HCT116 (cell line): ENCODE measurements around the gene DLX2. TPM values are rescaled to one million over a fixed set of nuclear protein-coding genes. Genes with fewer than 3 reads are reported as not detected.

ENCODE experiments used
- ATAC-seq: fragments of 200-7000 bp; cut with Tn5 transposase; 2 replicates; pipeline ENCODE4 v1.9.1; 2020; ENCODE audit warnings: mild to moderate bottlenecking, moderate library complexity
- BruUV-seq: library from RNA; stranded (reverse); fragments of 400-500 nt; replicated peaks from 2 replicates; lab custom pipeline; 2021; lab: Mats Ljungman, UMichigan
- CTCF ChIA-PET: fragments of 300-600 bp; sonication (Branson Sonifier 250); formaldehyde crosslinking; loops from one replicate; lab custom pipeline; 2021; ENCODE audit warnings: antibody characterized with exemption; lab: Charles Lee
- POLR2A ChIA-PET: fragments of 300-600, 350-600 bp; sonication (Branson Sonifier 250); formaldehyde crosslinking; loops from one replicate; lab custom pipeline; 2021; ENCODE audit warnings: antibody characterized with exemption; lab: Charles Lee
- RAD21 ChIA-PET, 2 experiments: fragments of 300-600 bp; sonication (Branson Sonifier 250); formaldehyde crosslinking; loops; one replicate each; lab custom pipeline; 2023; ENCODE audit warnings: low total read pairs in 2 of 2; ENCODE audit not compliant: uncharacterized antibody in 2 of 2, unreplicated experiment in 2 of 2, low non-redundant PET in 1 of 2; lab: Charles Lee
- DNase-seq: peaks from one replicate; pipeline ENCODE4 v3.0.0-alpha.2; 2010; ENCODE audit warnings: low read depth, low spot score
- H2AFZ ChIP-seq: fragments of 200-600 bp; shearing (Covaris generic), sonication (generic); 2 replicates; pipeline ENCODE4 v1.6.1; 2017; ENCODE audit warnings: low read depth, mixed run types, mixed read lengths, antibody characterized with exemption, low read length; ENCODE audit not compliant: poor library complexity, severe bottlenecking
- H3K27ac ChIP-seq: 2 replicates; pipeline ENCODE4 v1.5.1; 2012; ENCODE audit warnings: low read depth, low read length
- H3K27me3 ChIP-seq: fragments of 200-600 bp; sonication (generic); 2 replicates; pipeline ENCODE4 v1.6.1; 2016; ENCODE audit warnings: mixed run types, low read length, mixed read lengths; ENCODE audit not compliant: insufficient read depth
- H3K36me3 ChIP-seq, 2 experiments: fragments of 200-500 bp in 1 of 2; fragments of 200-600 bp in 1 of 2; sonication (Bioruptor generic) in 1 of 2; sonication (generic) in 1 of 2; 2 replicates each; pipeline versions ENCODE4 v1.5.1 to v1.6.1; 2014 to 2016; ENCODE audit warnings: low read length in 2 of 2, inconsistent platforms in 1 of 2, mixed read lengths in 1 of 2, mixed run types in 1 of 2; ENCODE audit not compliant: insufficient read depth in 2 of 2, control insufficient read depth in 1 of 2
- H3K4me1 ChIP-seq, 2 experiments: fragments of 200-600 bp in 1 of 2; sonication (generic) in 1 of 2; 2 replicates each; pipeline versions ENCODE4 v1.5.1 to v1.6.1; 2012 to 2017; ENCODE audit warnings: low read length in 2 of 2, inconsistent platforms in 1 of 2, mild to moderate bottlenecking in 1 of 2, mixed read lengths in 1 of 2, mixed run types in 1 of 2, moderate library complexity in 1 of 2; ENCODE audit not compliant: insufficient read depth in 2 of 2, control insufficient read depth in 1 of 2
- H3K4me2 ChIP-seq: fragments of 200-600 bp; sonication (generic); 2 replicates; pipeline ENCODE4 v1.6.1; 2017; ENCODE audit warnings: mixed run types, low read length, mixed read lengths
- H3K4me3 ChIP-seq, 2 experiments: fragments of 200-600 bp in 1 of 2; sonication (generic) in 1 of 2; replicated peaks in 1 of 2; 2 replicates each; pipeline ENCODE4 v1.5.1; 2011 to 2016; ENCODE audit warnings: low read length in 2 of 2, control low read depth in 1 of 2, low read depth in 1 of 2, mild to moderate bottlenecking in 1 of 2, mixed read lengths in 1 of 2, mixed run types in 1 of 2
- H3K79me2 ChIP-seq: fragments of 200-600 bp; sonication (generic); 2 replicates; pipeline ENCODE4 v1.6.1; 2017; ENCODE audit warnings: mild to moderate bottlenecking, mixed run types, low read length, moderate library complexity, mixed read lengths; ENCODE audit not compliant: insufficient read depth
- H3K9ac ChIP-seq: fragments of 200-600 bp; sonication (generic); 2 replicates; pipeline ENCODE4 v1.6.1; 2016; ENCODE audit warnings: low read length, mixed read lengths
- H3K9me2 ChIP-seq: fragments of 200-600 bp; sonication (generic), shearing (Covaris generic); 2 replicates; pipeline ENCODE4 v1.6.1; 2017; ENCODE audit warnings: mixed run types, mild to moderate bottlenecking, moderate library complexity; ENCODE audit not compliant: insufficient read depth
- H3K9me3 ChIP-seq, 2 experiments: fragments of 200-500 bp in 1 of 2; fragments of 200-600 bp in 1 of 2; sonication (Bioruptor generic) in 1 of 2; sonication (generic) in 1 of 2; 2 replicates each; pipeline ENCODE4 v1.6.1; 2014 to 2017; ENCODE audit warnings: low read length in 2 of 2, mixed read lengths in 2 of 2, inconsistent platforms in 1 of 2, low read depth in 1 of 2, mild to moderate bottlenecking in 1 of 2, mixed run types in 1 of 2, moderate library complexity in 1 of 2; ENCODE audit not compliant: control insufficient read depth in 1 of 2, insufficient read depth in 1 of 2
- H4K20me1 ChIP-seq: fragments of 200-600 bp; sonication (generic), shearing (Covaris generic); 2 replicates; pipeline ENCODE4 v1.6.1; 2017; ENCODE audit warnings: mixed run types, mild to moderate bottlenecking, moderate library complexity; ENCODE audit not compliant: insufficient read depth
- CBX3 ChIP-seq: IDR thresholded peaks from 2 replicates; pipeline ENCODE4 v1.6.1; 2012; ENCODE audit warnings: low read depth
- CEBPB ChIP-seq: IDR thresholded peaks from 2 replicates; pipeline ENCODE4 v1.6.1; 2012; ENCODE audit warnings: low read depth
- CTCF ChIP-seq, 3 experiments: fragments of 200-600 bp in 1 of 3; sonication (generic) in 1 of 3; IDR thresholded peaks in 2 of 3; conservative IDR thresholded peaks in 1 of 3; 2 replicates each; pipeline ENCODE4 v1.5.1; 2012 to 2017; ENCODE audit warnings: low read depth in 2 of 3, low read length in 2 of 3, antibody characterized with exemption in 1 of 3, borderline replicate concordance in 1 of 3, control low read depth in 1 of 3, mild to moderate bottlenecking in 1 of 3, mixed read lengths in 1 of 3, mixed run types in 1 of 3, moderate library complexity in 1 of 3; ENCODE audit not compliant: insufficient read depth in 1 of 3
- EGR1 ChIP-seq: IDR thresholded peaks from 2 replicates; pipeline ENCODE4 v1.6.1; 2012; ENCODE audit warnings: low read depth
- ELF1 ChIP-seq: IDR thresholded peaks from 2 replicates; pipeline ENCODE4 v1.6.1; 2012; ENCODE audit warnings: low read depth, borderline replicate concordance
- EZH2 ChIP-seq: fragments of 200-600 bp; sonication (generic); IDR thresholded peaks from 2 replicates; pipeline ENCODE4 v1.6.1; 2017; ENCODE audit warnings: antibody characterized with exemption, mixed run types
- JUND ChIP-seq: IDR thresholded peaks from 2 replicates; pipeline ENCODE4 v1.6.1; 2012
- MAX ChIP-seq: IDR thresholded peaks from 2 replicates; pipeline ENCODE4 v1.6.1; 2012
- POLR2A ChIP-seq: IDR thresholded peaks from 2 replicates; pipeline ENCODE4 v1.7.0; 2011; ENCODE audit warnings: borderline replicate concordance; ENCODE audit not compliant: insufficient read depth, insufficient read length; ENCODE audit errors: extremely low read depth
- POLR2AphosphoS5 ChIP-seq: IDR thresholded peaks from 2 replicates; pipeline ENCODE4 v1.6.1; 2011; ENCODE audit warnings: mild to moderate bottlenecking, low read depth, low read length, moderate library complexity
- REST ChIP-seq: IDR thresholded peaks from 2 replicates; pipeline ENCODE4 v1.6.1; 2012; ENCODE audit warnings: low read depth
- SP1 ChIP-seq: IDR thresholded peaks from 2 replicates; pipeline ENCODE4 v1.6.1; 2012; ENCODE audit warnings: low read depth
- SRF ChIP-seq: IDR thresholded peaks from 2 replicates; pipeline ENCODE4 v1.6.1; 2012; ENCODE audit warnings: low read depth
- TCF7L2 ChIP-seq: IDR thresholded peaks from 2 replicates; pipeline ENCODE4 v1.7.0; 2011; ENCODE audit warnings: borderline replicate concordance, inconsistent platforms; ENCODE audit not compliant: insufficient read depth, insufficient read length; ENCODE audit errors: extremely low read depth
- YY1 ChIP-seq: IDR thresholded peaks from 2 replicates; pipeline ENCODE4 v1.6.1; 2011; ENCODE audit warnings: low read length, low read depth, moderate library complexity, mild to moderate bottlenecking; ENCODE audit not compliant: insufficient replicate concordance; ENCODE audit errors: extremely low read depth
- ZBTB33 ChIP-seq: IDR thresholded peaks from 2 replicates; pipeline ENCODE4 v1.6.1; 2011; ENCODE audit warnings: mild to moderate bottlenecking, low read length, moderate library complexity; ENCODE audit not compliant: insufficient replicate concordance; ENCODE audit errors: extremely low read depth
- ZFX ChIP-seq: fragments of 450-650 bp; IDR thresholded peaks from 2 replicates; pipeline ENCODE4 v1.6.1; 2017
- ZNF274 ChIP-seq: fragments of 200-500 bp; sonication (Bioruptor generic); IDR thresholded peaks from 2 replicates; pipeline ENCODE4 v1.6.1; 2014; ENCODE audit warnings: mild to moderate bottlenecking, low read depth, low read length, inconsistent platforms
- intact Hi-C: fragments of 100-400 bp; cut with micrococcal nuclease; formaldehyde crosslinking; loops from 2 replicates; pipeline ENCODE4 v1.10.0; 2022
- total RNA-seq: library from RNA; stranded (reverse); gene quantifications from one replicate; pipeline ENCODE4 v1.2.1, GENCODE V29; 2021; ENCODE audit not compliant: unreplicated experiment

DLX2 gene
- total RNA-seq, 1 experiment from 2014 or later = 3.7 TPM

GRCh38 chr2:172109256-172109987 lies 6.7 kb upstream of the DLX2 start:
- Histone ChIP-seq H3K9ac (no peak overlapping the region), H2AFZ (no peak overlapping the region), H3K4me3 (no peak overlapping the region), H3K4me2 (no peak overlapping the region), H3K4me1 (no peaks in the 10 kb centered on the region), H3K9me3 (no peaks in the 10 kb centered on the region), H4K20me1 (no peaks in the 10 kb centered on the region), H3K36me3 (no peaks in the 10 kb centered on the region), H3K9me2 (no peaks in the 10 kb centered on the region), H3K27me3 (no peaks in the 10 kb centered on the region), H3K79me2 (no peaks in the 10 kb centered on the region), H3K27ac (no peak overlapping the region)
- POLR2A ChIA-PET = no interaction called here
- no TSS peak for BruUV-seq
- ATAC-seq (no peak), DNase-seq (no peak)
- intact Hi-C loops = no loop called here
- no peak for TF ChIP-seq EZH2
- TF ChIP-seq SRF = no peak
- TF ChIP-seq YY1 = no peak
- no peak for TF ChIP-seq REST
- no peak for TF ChIP-seq CTCF (IDR thresholded peaks at IDR 0.05 in 2 of 3, conservative IDR thresholded peaks at IDR 0.05 in 1 of 3; ENCODE audit: borderline replicate concordance in 1 of 3, insufficient read depth in 1 of 3, low read depth in 2 of 3, low read length in 2 of 3)
- TF ChIP-seq CEBPB = no peak
- TF ChIP-seq SP1 = no peak
- no peak for TF ChIP-seq CBX3
- TF ChIP-seq TCF7L2 = no peak
- no peak for TF ChIP-seq ZNF274
- no peak for TF ChIP-seq JUND
- TF ChIP-seq MAX = no peak
- no peak for TF ChIP-seq ZBTB33
- no peak for TF ChIP-seq POLR2A
- TF ChIP-seq ZFX = no peak
- TF ChIP-seq EGR1 = no peak
- no peak for TF ChIP-seq ELF1
- TF ChIP-seq POLR2AphosphoS5 = no peak
- CTCF ChIA-PET = no interaction called here
- RAD21 ChIA-PET = no interaction called here
